22Rv1 (cell line): ENCODE measurements around the gene CACHD1.

Experiments used
- H3K27ac ChIP-seq: fragments of 450-650 bp; 2 replicates; pipeline ENCODE4 v1.5.1; 2017
- ZFX ChIP-seq: fragments of 450-650 bp; IDR thresholded peaks from 2 replicates; pipeline ENCODE4 v1.6.1; 2017; ENCODE audit warnings: antibody characterized with exemption, borderline replicate concordance
- TF ChIP-seq, protein P1 (sequence below): fragments of 450-650 bp; IDR thresholded peaks from 2 replicates; pipeline ENCODE4 v1.5.1; 2017; ENCODE audit warnings: mild to moderate bottlenecking

The CACHD1 gene

GRCh38 chr1:64538389-64538788 is 68.5 kb downstream of the CACHD1 start:
- no peak overlapping the region for H3K27ac ChIP-seq
- TF ChIP-seq, protein P1, sequence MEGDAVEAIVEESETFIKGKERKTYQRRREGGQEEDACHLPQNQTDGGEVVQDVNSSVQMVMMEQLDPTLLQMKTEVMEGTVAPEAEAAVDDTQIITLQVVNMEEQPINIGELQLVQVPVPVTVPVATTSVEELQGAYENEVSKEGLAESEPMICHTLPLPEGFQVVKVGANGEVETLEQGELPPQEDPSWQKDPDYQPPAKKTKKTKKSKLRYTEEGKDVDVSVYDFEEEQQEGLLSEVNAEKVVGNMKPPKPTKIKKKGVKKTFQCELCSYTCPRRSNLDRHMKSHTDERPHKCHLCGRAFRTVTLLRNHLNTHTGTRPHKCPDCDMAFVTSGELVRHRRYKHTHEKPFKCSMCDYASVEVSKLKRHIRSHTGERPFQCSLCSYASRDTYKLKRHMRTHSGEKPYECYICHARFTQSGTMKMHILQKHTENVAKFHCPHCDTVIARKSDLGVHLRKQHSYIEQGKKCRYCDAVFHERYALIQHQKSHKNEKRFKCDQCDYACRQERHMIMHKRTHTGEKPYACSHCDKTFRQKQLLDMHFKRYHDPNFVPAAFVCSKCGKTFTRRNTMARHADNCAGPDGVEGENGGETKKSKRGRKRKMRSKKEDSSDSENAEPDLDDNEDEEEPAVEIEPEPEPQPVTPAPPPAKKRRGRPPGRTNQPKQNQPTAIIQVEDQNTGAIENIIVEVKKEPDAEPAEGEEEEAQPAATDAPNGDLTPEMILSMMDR = no peak
- TF ChIP-seq ZFX = no peak

- no peak overlapping the region for H3K27ac ChIP-seq
- TF ChIP-seq, protein P1 = no peak
- TF ChIP-seq ZFX = no peak
Measured at GRCh38 chr1:64539289-64539688, 69.4 kb downstream of the CACHD1 start.

DNA sequence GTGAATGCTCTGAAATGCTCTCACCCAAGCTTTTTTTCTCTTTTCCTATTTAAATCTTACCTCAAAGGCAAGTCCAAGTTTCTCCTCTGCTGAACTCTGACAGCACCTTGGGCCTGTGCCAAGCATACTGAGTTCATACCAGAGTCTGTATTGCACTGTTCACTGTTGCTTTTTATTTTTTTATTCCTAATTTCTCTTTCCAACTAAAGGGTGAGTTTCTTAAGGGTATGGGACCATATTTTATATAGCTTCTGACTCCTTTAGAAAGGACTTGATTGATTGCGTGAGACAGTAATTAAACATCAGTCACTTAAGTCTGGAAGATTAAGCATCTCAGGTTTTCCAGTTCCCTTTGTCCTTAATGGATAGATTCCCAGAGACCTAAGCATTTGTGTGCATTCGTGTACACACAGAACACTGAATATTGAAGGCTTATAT is 69.9 kb downstream of the CACHD1 start:
- no peak overlapping the region for H3K27ac ChIP-seq

GRCh38 chr1:64540265-64540791 is 70.4 kb downstream of the CACHD1 start:
- TF ChIP-seq, protein P1 = no peak
- TF ChIP-seq ZFX = no peak
- no peak overlapping the region for H3K27ac ChIP-seq

More for the DNA sequence above, 69.9 kb downstream of the CACHD1 start:
- TF ChIP-seq ZFX = no peak

GRCh38 chr1:64542118-64542517 is 72.2 kb downstream of the CACHD1 start:
- TF ChIP-seq, protein P1 = no peak
- no peak for TF ChIP-seq ZFX
- no peak overlapping the region for H3K27ac ChIP-seq

DNA sequence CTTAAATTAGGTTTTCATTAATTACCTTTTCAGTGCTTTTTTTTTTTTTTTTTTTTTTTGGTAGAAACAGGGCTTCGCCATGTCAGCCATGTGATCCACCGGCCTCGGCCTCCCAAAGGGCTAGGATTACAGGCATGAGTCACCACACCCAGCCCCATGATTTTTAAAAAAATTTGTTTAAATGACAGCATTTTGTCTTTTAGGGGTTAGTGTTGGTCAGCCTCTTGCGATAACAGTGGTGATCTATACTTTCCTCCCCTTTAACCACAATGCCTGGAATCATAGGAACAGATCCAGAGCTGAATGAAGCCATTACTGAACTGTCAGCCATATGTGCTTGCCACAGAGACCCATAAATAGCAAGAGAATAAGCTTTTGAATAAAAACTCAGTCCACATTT is 73.9 kb downstream of the CACHD1 start:
- H3K27ac ChIP-seq = no peak overlapping the region

GRCh38 chr1:64545118-64545843 is 75.4 kb downstream of the CACHD1 start:
- TF ChIP-seq, protein P1 = no peak
- TF ChIP-seq ZFX = no peak
- no peak overlapping the region for H3K27ac ChIP-seq

More for the DNA sequence above, 73.9 kb downstream of the CACHD1 start:
- no peak for TF ChIP-seq ZFX
- TF ChIP-seq, protein P1 = no peak

- no peak overlapping the region for H3K27ac ChIP-seq
- TF ChIP-seq ZFX = no peak
- TF ChIP-seq, protein P1 = no peak
Measured at GRCh38 chr1:64546013-64546412, 76.1 kb downstream of the CACHD1 start.
